Fibroblast of skin of right quadriceps (primary cell): ENCODE results near the gene BRMS1.
A peak's percentile ranks its signal among the peaks of the same experiment; 100 is the strongest.

Experiments used
- DNase-seq: peaks from one replicate; pipeline ENCODE4 v3.0.0-alpha.2; 2013

Gene BRMS1

GRCh38 chr11:66335531-66336233 lies 9.2 kb downstream of the BRMS1 start:
- DNase-seq = peak; percentile 55

- no peak for DNase-seq
These were observed 10.1 kb downstream of the BRMS1 start for GRCh38 chr11:66334605-66335442.

GRCh38 chr11:66333896-66334604 lies 10.9 kb downstream of the BRMS1 start:
- DNase-seq = no peak

- DNase-seq = no peak
These were observed 11.6 kb downstream of the BRMS1 start for GRCh38 chr11:66333220-66333877.

GRCh38 chr11:66332371-66333219 lies 12.3 kb downstream of the BRMS1 start:
- no peak for DNase-seq

GRCh38 chr11:66331542-66332370 lies 13.1 kb downstream of the BRMS1 start:
- DNase-seq = no peak

GRCh38 chr11:66330931-66331330 lies 14.0 kb downstream of the BRMS1 start:
- no peak for DNase-seq

- DNase-seq = no peak
These were observed 15.7 kb downstream of the BRMS1 start for GRCh38 chr11:66329165-66329673.

GRCh38 chr11:66328302-66329144 lies 16.4 kb downstream of the BRMS1 start:
- peak; percentile 79 for DNase-seq

- DNase-seq = no peak
These were observed 16.9 kb downstream of the BRMS1 start for GRCh38 chr11:66328031-66328301.

- DNase-seq = peak; percentile 78
These were observed 17.5 kb downstream of the BRMS1 start for GRCh38 chr11:66327171-66328030.

- peak; percentile 76 for DNase-seq
These were observed 18.4 kb downstream of the BRMS1 start for GRCh38 chr11:66326261-66327111.

- no peak for DNase-seq
These were observed 19.6 kb downstream of the BRMS1 start for GRCh38 chr11:66325263-66325671.

- peak; percentile 78 for DNase-seq
These were observed 20.2 kb downstream of the BRMS1 start for GRCh38 chr11:66324664-66325063.

GRCh38 chr11:66323684-66324083 lies 21.2 kb downstream of the BRMS1 start:
- DNase-seq = no peak

- DNase-seq = peak; percentile 14
These were observed 22.0 kb downstream of the BRMS1 start for GRCh38 chr11:66322732-66323427.

- no peak for DNase-seq
These were observed 23.3 kb downstream of the BRMS1 start for GRCh38 chr11:66321606-66322005.
